Right renal pelvis (tissue), 4 donors: ENCODE measurements around the gene MANSC1. TPM values are rescaled to one million over a fixed set of nuclear protein-coding genes. Genes with fewer than 3 reads are reported as not detected.
"Not testable (repeated sequence)": the region's sequence is repeated elsewhere in the genome, so short reads cannot be mapped to it uniquely, and the experiment has no call there.

ENCODE experiments used
- DNase-seq, 4 donors: peaks; one replicate each; pipeline ENCODE4 v3.0.0-alpha.2; 2013; ENCODE audit warnings: low read depth in 4 of 4, low spot score in 3 of 4, missing footprints in 1 of 4
- polyA plus RNA-seq, 4 donors: library from polyadenylated mRNA; unstranded; fragments of 120-200 nt; gene quantifications; one replicate each; pipeline ENCODE4 v1.2.1, GENCODE V29; 2013; ENCODE audit not compliant: insufficient read length in 4 of 4

The MANSC1 gene
- polyA plus RNA-seq, 4 donors = 34.7 to 43.3 (median 40.1) TPM

GRCh38 chr12:12331896-12332295 is 18.1 kb downstream of the MANSC1 start:
- DNase-seq = no peak

DNA sequence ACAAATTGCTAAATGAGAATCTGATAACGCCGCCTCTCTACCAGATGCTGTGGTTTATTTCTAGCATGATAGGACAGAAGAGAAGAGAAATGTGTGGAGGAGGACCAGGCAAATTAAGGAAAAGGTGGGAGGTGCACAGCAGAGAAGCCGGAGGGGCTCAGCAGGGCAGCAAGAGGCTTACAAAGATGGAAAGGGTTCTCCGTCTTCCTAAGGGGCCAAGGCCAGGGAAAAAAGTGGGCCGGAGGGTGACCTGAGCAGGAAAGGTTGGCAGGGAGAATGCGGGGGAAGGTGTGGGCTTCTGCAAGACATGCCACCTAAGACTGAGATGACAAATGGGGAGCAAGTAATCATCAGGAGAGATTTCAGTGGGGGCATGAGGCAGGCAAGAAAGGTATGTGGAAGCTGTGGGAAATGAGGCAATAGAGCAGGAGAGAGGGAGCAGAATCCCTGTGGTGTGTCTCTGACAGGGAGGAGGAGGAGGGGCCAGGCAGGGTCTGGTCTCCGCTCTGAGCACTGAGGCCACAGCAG is 18.7 kb downstream of the MANSC1 start:
- no peak for DNase-seq

GRCh38 chr12:12327802-12328201 is 22.2 kb downstream of the MANSC1 start:
- DNase-seq = no peak

DNA sequence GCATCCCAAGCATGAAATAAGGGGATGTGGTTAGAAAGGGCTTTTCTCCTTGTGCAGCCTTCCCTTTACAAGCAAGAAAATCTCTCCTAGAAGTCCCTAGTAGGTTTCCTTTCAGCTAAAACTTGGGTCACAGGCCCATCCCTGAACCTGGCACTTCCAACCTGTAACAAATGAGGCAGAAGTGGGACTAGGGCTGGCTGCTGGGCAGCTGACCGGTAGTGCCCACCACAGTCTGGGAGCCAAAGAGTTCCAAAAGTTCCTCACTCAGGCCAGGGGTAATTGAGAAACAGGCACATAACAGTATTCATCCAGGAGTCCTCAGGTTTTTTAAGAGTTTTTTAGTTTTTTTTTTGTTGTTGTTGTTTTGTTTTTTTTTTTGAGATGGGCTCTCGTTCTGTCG is 23.8 kb downstream of the MANSC1 start:
- no peak for DNase-seq

- no peak for DNase-seq
These were observed 26.5 kb downstream of the MANSC1 start for GRCh38 chr12:12323591-12323990.

DNA sequence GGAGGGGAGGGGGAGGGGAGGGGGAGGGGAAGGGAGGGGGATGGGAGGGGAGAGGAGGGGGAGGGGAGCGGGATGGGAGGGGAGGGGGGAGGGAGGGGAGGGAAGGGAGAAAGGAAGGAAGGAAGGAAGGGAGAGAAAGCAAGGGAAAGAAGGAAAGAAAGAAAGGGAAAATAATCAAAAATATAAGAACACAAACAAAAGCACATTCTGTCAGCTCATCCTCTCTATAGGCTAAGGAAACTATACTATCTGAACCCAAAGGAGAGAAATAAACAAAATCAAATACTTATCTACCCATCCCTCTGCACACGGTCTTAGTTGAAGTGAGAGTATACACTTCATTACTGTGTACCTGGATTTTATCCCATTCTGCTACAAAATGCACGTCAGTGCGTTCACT is 26.9 kb downstream of the MANSC1 start:
- DNase-seq = no peak

DNA sequence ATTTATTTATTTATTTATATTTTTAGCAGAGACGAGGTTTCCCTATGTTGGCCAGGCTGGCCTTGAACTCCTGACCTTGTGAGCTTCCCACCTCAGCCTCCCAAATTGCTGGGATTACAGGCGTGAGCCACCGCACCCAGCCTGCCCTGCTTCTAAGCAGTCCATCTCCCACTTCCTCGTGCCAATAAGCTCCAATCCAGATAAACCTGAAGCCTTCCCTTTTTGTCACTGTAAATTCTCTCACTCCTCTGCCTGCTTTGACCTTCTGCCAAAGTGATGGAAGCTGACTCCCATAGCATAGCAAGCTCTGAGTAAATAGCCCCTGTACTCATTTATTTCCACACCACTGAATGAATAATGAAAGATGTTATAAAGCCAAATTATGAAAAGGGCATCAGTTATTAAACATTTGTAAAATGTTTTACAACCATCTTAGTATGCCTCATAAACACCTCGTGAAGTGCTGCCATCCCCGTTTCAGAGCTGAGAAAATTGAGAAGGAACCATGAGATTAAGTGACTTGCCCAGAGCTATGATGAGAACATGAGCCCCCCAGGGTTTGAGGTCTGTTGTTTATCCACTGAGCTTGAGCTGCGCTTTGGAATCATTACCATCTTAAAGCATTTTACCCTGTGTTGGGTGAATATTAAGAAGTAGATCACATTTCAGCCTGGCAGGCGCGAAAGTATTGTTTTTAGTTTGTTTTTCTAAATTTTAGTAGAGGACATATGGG is 30.4 kb downstream of the MANSC1 start:
- no peak for DNase-seq

- no peak for DNase-seq
These were observed 34.2 kb downstream of the MANSC1 start for GRCh38 chr12:12315838-12316237.

DNA sequence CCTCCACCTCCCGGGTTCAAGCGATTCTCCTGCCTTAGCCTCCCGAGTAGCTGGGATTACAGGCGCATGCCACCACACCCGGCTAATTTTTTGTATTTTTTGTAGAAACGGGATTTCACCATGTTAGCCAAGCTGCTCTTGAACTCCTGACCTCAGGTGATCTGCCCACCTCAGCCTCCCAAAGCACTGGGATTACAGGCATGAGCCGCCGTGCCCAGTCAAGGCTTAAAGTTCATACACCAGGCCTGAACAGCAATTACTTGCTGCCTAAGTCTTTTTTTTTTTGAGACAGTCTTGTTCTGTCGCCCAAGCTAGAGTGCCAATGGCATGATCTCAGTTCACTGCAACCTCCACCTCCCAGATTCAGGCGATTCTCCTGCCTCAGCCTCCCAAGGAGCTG is 39.3 kb downstream of the MANSC1 start:
- DNase-seq = not testable (repeated sequence)

- no peak for DNase-seq
These were observed 44.3 kb downstream of the MANSC1 start for GRCh38 chr12:12305568-12306300.

GRCh38 chr12:12302976-12303375 is 47.1 kb downstream of the MANSC1 start:
- no peak for DNase-seq

- no peak for DNase-seq
These were observed 48.9 kb downstream of the MANSC1 start for GRCh38 chr12:12301122-12301521.

- no peak for DNase-seq
These were observed 52.7 kb downstream of the MANSC1 start for GRCh38 chr12:12297201-12297830.

DNA sequence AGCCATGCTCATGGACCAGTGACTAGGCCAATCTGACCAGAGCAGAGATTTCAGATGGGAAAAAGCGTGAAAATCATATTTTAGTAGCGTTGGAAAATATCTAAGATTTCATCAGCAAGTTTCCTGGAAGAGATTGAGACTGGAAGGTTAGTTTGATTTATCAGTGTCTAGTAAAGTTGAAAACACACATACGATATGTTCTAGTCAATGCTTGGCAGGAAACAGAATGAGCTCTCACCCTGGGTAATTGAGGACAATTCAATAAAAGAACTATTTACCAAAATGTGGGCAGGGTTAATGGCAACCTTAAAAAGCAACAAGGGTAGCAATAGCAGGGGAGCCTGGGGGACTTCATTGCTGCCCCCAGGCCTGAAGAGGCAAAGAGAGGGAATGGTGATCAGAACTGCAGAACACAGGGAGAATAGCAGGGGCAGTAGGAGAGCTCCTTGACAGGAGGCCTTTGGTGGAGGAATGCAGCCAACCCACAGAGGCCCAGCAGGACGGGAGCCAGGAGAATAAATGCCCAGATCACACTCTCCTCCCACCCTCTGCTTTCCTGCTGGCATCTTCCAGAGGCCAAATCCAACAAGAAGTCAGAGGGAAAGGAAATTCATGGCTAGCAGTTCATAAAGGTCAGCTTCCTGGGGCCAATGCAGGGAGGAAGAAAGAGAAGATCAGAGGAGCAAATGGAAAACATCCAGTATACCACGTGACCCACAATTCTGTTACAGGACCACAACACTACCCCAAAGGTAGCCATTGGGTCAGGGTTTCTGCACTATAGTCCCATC is 55.6 kb downstream of the MANSC1 start:
- DNase-seq = no peak

GRCh38 chr12:12290206-12290605 is 59.8 kb downstream of the MANSC1 start:
- DNase-seq = no peak

- no peak for DNase-seq
These were observed 63.6 kb downstream of the MANSC1 start for GRCh38 chr12:12286441-12286840.

GRCh38 chr12:12282761-12283425 is 67.1 kb downstream of the MANSC1 start:
- DNase-seq = no peak

- no peak for DNase-seq
These were observed 67.8 kb downstream of the MANSC1 start for GRCh38 chr12:12282202-12282601.

DNA sequence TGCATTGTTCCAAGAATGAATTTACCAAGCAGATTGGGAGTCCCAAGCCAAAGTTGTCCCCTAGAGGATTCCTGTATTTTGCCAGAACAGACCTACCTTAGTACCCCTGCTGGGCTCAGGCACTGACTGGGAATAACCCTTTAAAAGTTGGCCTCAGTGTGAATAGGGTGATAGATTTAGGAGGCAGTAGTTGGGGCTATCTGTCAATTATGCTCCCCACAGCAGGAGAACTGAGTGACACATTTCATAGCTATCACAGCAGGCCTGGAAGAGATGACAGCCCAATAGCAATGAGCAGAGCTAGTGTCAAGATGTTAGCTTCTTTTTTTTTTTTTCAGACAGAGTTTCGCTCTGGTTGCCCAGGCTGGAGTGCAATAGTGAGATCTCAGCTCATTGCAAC is 68.9 kb downstream of the MANSC1 start:
- DNase-seq = no peak

DNA sequence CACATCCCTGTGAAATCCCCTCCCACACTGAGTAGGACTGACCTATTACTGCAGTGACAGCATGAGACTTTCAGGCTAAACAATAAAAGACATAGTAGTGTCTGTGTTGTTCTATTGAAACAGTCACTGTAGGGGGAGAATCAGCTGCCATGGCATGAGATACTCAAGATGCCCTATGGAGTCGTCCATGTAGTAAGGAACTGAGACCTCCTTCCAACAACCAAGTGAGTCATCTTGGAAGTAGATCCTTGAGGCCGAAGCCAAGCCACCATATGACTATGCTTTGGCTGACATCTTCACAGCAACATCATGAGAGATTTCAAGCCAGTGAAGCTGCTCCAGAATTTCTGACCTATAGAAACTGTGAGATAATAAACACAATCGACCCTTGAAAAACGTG is 71.1 kb downstream of the MANSC1 start:
- no peak for DNase-seq
